ENCODE data around the gene NSDHL. TPM values are rescaled to one million over a fixed set of nuclear protein-coding genes. Genes with fewer than 3 reads are reported as not detected.

NSDHL gene
- total RNA-seq, 1 experiment from 2014 or later: 22.1 TPM

DNA sequence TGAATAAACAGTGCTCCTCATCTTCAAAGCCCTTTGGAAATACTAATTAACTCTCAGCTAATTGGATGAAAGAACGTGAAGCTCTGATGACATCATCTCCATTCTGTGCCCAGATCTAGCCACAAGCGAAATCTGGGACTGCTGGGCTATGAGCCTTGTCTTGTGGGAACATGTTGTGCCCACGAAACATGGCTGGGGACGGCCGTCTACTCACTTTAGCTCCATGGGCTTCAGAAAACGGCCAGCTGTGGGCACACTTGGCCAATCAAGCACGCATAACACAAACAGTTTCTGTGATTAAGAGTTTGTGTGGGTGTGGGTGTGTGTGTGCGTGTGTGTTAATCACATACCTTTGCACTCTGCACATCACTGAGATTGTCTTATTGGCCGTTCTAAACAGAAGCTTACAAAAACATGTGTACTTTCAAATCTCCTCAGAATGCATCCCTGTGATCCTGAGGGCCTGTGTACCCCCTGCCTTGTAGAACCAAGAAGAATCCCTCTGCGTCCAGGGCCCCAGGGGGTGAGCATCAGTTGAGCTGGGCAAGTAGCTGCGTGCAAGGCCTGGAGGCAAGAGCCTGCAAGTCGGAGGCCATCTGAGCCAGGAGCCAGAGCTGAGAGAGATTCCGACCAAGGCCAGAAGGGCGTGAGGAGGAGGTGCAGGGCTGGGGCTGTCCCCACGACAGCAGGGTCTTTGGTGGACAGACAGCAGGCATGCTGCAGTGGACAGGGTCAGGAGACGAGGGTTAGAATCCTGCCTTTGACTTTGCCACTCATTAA lies 48.3 kb downstream of the NSDHL start (continued):
- TF ChIP-seq TCF7L2 (IDR thresholded peaks at IDR 0.05; ENCODE audit: borderline replicate concordance, extremely low read depth, insufficient read depth, insufficient read length) (no peak), JUND (IDR thresholded peaks at IDR 0.05) (no peak), CBX3 (IDR thresholded peaks at IDR 0.05; ENCODE audit: low read depth) (no peak), SIN3A (IDR thresholded peaks at IDR 0.05; ENCODE audit: low read depth) (no peak)

DNA sequence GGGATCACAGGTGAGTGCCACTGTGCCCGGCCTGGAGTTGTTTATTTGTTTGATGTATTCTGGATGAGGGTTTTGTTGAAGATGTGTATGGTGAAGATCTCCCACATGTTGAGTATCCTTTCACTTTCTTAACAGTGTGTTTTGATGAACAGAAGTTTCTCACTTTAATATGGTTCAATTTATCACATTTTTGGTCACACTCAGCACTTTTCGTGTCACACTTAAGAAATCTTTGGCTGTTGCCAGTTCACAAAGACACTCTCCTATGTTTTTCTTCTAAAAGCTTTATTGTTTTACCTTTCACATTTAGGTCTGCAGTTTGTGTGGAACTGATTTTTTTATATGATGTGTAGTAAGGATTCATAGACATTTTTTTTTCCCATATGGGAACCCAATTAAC lies 50.4 kb downstream of the NSDHL start:
- ChIA-PET RAD21 (ENCODE audit: low non-redundant PET in 1 of 2, low total read pairs in 2 of 2, uncharacterized antibody in 2 of 2, unreplicated experiment in 2 of 2) (no interaction called here), CTCF (no interaction called here), POLR2A (no interaction called here)
- Histone ChIP-seq H3K9me2 (ENCODE audit: insufficient read depth) (no peaks in the 10 kb centered on the region), H3K9me3 (ENCODE audit: control insufficient read depth in 1 of 2, insufficient read depth in 1 of 2, low read depth in 1 of 2, low read length in 2 of 2) (no peaks in the 10 kb centered on the region), H3K27ac (ENCODE audit: low read depth, low read length) (no peak overlapping the region), H4K20me1 (ENCODE audit: insufficient read depth) (no peaks in the 10 kb centered on the region), H3K36me3 (ENCODE audit: control insufficient read depth in 1 of 2, insufficient read depth in 2 of 2, low read length in 2 of 2) (no peaks in the 10 kb centered on the region), H2AFZ (ENCODE audit: low read depth, low read length, poor library complexity, severe bottlenecking) (no peak overlapping the region), H3K4me2 (ENCODE audit: low read length) (no peak overlapping the region), H3K9ac (ENCODE audit: low read length) (no peak overlapping the region), H3K79me2 (ENCODE audit: insufficient read depth, low read length) (no peaks in the 10 kb centered on the region), H3K27me3 (ENCODE audit: insufficient read depth, low read length) (no peaks in the 10 kb centered on the region), H3K4me1 (ENCODE audit: control insufficient read depth in 1 of 2, insufficient read depth in 2 of 2, low read length in 2 of 2) (no peaks in the 10 kb centered on the region), H3K4me3 (replicated peaks in 1 of 2; ENCODE audit: low read depth in 1 of 2, low read length in 2 of 2) (no peak overlapping the region)
- ATAC-seq: no peak
- intact Hi-C loops (cut with micrococcal nuclease): no loop called here
- BruUV-seq (replicated peaks): no TSS peak
- no peak for DNase-seq (ENCODE audit: low read depth, low spot score)
- no peak for TF ChIP-seq POLR2AphosphoS5 (IDR thresholded peaks at IDR 0.05; ENCODE audit: low read depth, low read length)
- TF ChIP-seq SRF (IDR thresholded peaks at IDR 0.05; ENCODE audit: low read depth): no peak
- no peak for TF ChIP-seq TCF7L2 (IDR thresholded peaks at IDR 0.05; ENCODE audit: borderline replicate concordance, extremely low read depth, insufficient read depth, insufficient read length)
- TF ChIP-seq, protein P1, sequence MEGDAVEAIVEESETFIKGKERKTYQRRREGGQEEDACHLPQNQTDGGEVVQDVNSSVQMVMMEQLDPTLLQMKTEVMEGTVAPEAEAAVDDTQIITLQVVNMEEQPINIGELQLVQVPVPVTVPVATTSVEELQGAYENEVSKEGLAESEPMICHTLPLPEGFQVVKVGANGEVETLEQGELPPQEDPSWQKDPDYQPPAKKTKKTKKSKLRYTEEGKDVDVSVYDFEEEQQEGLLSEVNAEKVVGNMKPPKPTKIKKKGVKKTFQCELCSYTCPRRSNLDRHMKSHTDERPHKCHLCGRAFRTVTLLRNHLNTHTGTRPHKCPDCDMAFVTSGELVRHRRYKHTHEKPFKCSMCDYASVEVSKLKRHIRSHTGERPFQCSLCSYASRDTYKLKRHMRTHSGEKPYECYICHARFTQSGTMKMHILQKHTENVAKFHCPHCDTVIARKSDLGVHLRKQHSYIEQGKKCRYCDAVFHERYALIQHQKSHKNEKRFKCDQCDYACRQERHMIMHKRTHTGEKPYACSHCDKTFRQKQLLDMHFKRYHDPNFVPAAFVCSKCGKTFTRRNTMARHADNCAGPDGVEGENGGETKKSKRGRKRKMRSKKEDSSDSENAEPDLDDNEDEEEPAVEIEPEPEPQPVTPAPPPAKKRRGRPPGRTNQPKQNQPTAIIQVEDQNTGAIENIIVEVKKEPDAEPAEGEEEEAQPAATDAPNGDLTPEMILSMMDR (IDR thresholded peaks at IDR 0.05 in 2 of 3, conservative IDR thresholded peaks at IDR 0.05 in 1 of 3; ENCODE audit: borderline replicate concordance in 1 of 3, insufficient read depth in 1 of 3, low read depth in 2 of 3, low read length in 2 of 3): no peak
- TF ChIP-seq, protein P2, sequence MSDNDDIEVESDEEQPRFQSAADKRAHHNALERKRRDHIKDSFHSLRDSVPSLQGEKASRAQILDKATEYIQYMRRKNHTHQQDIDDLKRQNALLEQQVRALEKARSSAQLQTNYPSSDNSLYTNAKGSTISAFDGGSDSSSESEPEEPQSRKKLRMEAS (IDR thresholded peaks at IDR 0.05): no peak
